IgD-negative memory B cell (primary cell): ENCODE measurements around the gene TDRKH. TPM values are rescaled to one million over a fixed set of nuclear protein-coding genes. Genes with fewer than 3 reads are reported as not detected.

Experiments
- H3K27ac Mint-ChIP-seq, 3 donors: one replicate each; pipeline ENCODE4 v1.8.0; 2020 to 2022; ENCODE audit warnings: mild to moderate bottlenecking in 3 of 3, mixed read lengths in 3 of 3, moderate library complexity in 1 of 3
- H3K27me3 Mint-ChIP-seq: one replicate; pipeline ENCODE4 v1.8.0; 2021; ENCODE audit warnings: mixed read lengths
- H3K36me3 Mint-ChIP-seq: one replicate; pipeline ENCODE4 v1.8.0; 2020; ENCODE audit warnings: mild to moderate bottlenecking, mixed read lengths
- H3K4me1 Mint-ChIP-seq, 3 donors: one replicate each; pipeline ENCODE4 v1.8.0; 2020 to 2022; ENCODE audit warnings: mixed read lengths in 3 of 3, mild to moderate bottlenecking in 1 of 3
- H3K4me3 Mint-ChIP-seq, 4 donors: one replicate each; pipeline ENCODE4 v1.8.0; 2020 to 2022; ENCODE audit warnings: mild to moderate bottlenecking in 4 of 4, mixed read lengths in 4 of 4, moderate library complexity in 3 of 4
- H3K9me3 Mint-ChIP-seq, 3 donors: one replicate each; pipeline ENCODE4 v1.8.0; 2020 to 2021; ENCODE audit warnings: mixed read lengths in 3 of 3, mild to moderate bottlenecking in 1 of 3
- polyA plus RNA-seq: library from polyadenylated mRNA; unstranded; fragments of 300-500 nt; fragmentation: Illumina TruSeq; gene quantifications from one replicate; pipeline ENCODE4 v1.2.3, GENCODE V29; 2021

The TDRKH gene
- polyA plus RNA-seq, 1 donor from 2014 or later = 9.0 TPM

GRCh38 chr1:151829352-151830046 lies 39.2 kb upstream of the TDRKH start:
- no peaks in the 10 kb centered on the region for H3K36me3 Mint-ChIP-seq
- H3K9me3 Mint-ChIP-seq = no peaks in the 10 kb centered on the region
- peaks cover 3 to 6% (median 5%) of the 10 kb centered on the region in 3 donors for H3K4me1 Mint-ChIP-seq
- H3K4me3 Mint-ChIP-seq = peak overlapping the region in 1 of 4 donors; percentile 76
- peaks cover 18% of the 10 kb centered on the region for H3K27me3 Mint-ChIP-seq
- peak overlapping the region in 1 of 3 donors; percentile 86 for H3K27ac Mint-ChIP-seq

GRCh38 chr1:151828921-151829320 lies 38.6 kb upstream of the TDRKH start:
- Mint-ChIP-seq H3K36me3 (no peaks in the 10 kb centered on the region), H3K9me3 (no peaks in the 10 kb centered on the region), H3K4me1 (peaks cover 3 to 6% (median 5%) of the 10 kb centered on the region in 3 donors), H3K27me3 (peaks cover 18% of the 10 kb centered on the region), H3K4me3 (peak overlapping the region in 2 of 4 donors; percentile 10 to 76), H3K27ac (peak overlapping the region in 1 of 3 donors; percentile 86)

- Mint-ChIP-seq H3K27ac (no peak overlapping the region), H3K4me1 (peaks cover 0 to 6% (median 5%) of the 10 kb centered on the region in 3 donors), H3K36me3 (no peaks in the 10 kb centered on the region)
These were observed 37.6 kb upstream of the TDRKH start for GRCh38 chr1:151827853-151828252.

GRCh38 chr1:151825751-151826660 lies 35.7 kb upstream of the TDRKH start:
- Mint-ChIP-seq H3K27ac (no peak overlapping the region), H3K36me3 (no peaks in the 10 kb centered on the region), H3K4me3 (no peak overlapping the region), H3K4me1 (peaks cover 0 to 6% (median 5%) of the 10 kb centered on the region in 3 donors), H3K27me3 (peaks cover 18% of the 10 kb centered on the region), H3K9me3 (no peaks in the 10 kb centered on the region)

More at GRCh38 chr1:151827853-151828252, 37.6 kb upstream of the TDRKH start:
- Mint-ChIP-seq H3K27me3 (peaks cover 18% of the 10 kb centered on the region), H3K9me3 (no peaks in the 10 kb centered on the region), H3K4me3 (no peak overlapping the region)

GRCh38 chr1:151825204-151825603 lies 34.9 kb upstream of the TDRKH start:
- peaks cover 0 to 5% (median 3%) of the 10 kb centered on the region in 3 donors for H3K4me1 Mint-ChIP-seq

GRCh38 chr1:151823175-151823574 lies 32.9 kb upstream of the TDRKH start:
- Mint-ChIP-seq H3K4me1 (no peaks in the 10 kb centered on the region), H3K27me3 (peaks cover 18% of the 10 kb centered on the region), H3K27ac (peak overlapping the region in 1 of 3 donors; percentile 13), H3K9me3 (no peaks in the 10 kb centered on the region), H3K36me3 (peaks cover 3% of the 10 kb centered on the region), H3K4me3 (no peak overlapping the region)

More at GRCh38 chr1:151825204-151825603, 34.9 kb upstream of the TDRKH start:
- peak overlapping the region in 1 of 3 donors; percentile 69 for H3K27ac Mint-ChIP-seq
- H3K27me3 Mint-ChIP-seq = peaks cover 18% of the 10 kb centered on the region
- no peaks in the 10 kb centered on the region for H3K9me3 Mint-ChIP-seq
- no peaks in the 10 kb centered on the region for H3K36me3 Mint-ChIP-seq
- peak overlapping the region in 1 of 4 donors; percentile 60 for H3K4me3 Mint-ChIP-seq

- Mint-ChIP-seq H3K4me3 (no peak overlapping the region), H3K4me1 (no peaks in the 10 kb centered on the region), H3K9me3 (no peaks in the 10 kb centered on the region), H3K27me3 (peaks cover 17% of the 10 kb centered on the region), H3K36me3 (peaks cover 3% of the 10 kb centered on the region), H3K27ac (no peak overlapping the region)
These were observed 32.1 kb upstream of the TDRKH start for GRCh38 chr1:151822404-151822803.

GRCh38 chr1:151820940-151821339 lies 30.6 kb upstream of the TDRKH start:
- Mint-ChIP-seq H3K4me3 (no peak overlapping the region), H3K27ac (no peak overlapping the region), H3K4me1 (peaks cover 0 to 3% (median 2%) of the 10 kb centered on the region in 3 donors), H3K36me3 (peaks cover 3% of the 10 kb centered on the region), H3K9me3 (no peaks in the 10 kb centered on the region), H3K27me3 (peaks cover 16% of the 10 kb centered on the region)

- Mint-ChIP-seq H3K27ac (no peak overlapping the region), H3K27me3 (peaks cover 15% of the 10 kb centered on the region), H3K36me3 (peaks cover 3% of the 10 kb centered on the region), H3K4me3 (no peak overlapping the region), H3K9me3 (no peaks in the 10 kb centered on the region), H3K4me1 (peaks cover 0 to 3% (median 2%) of the 10 kb centered on the region in 3 donors)
These were observed 29.8 kb upstream of the TDRKH start for GRCh38 chr1:151819976-151820623.

GRCh38 chr1:151819227-151819835 lies 29.0 kb upstream of the TDRKH start:
- Mint-ChIP-seq H3K4me1 (peaks cover 0 to 3% (median 2%) of the 10 kb centered on the region in 3 donors), H3K27ac (no peak overlapping the region), H3K4me3 (no peak overlapping the region), H3K9me3 (no peaks in the 10 kb centered on the region), H3K27me3 (peaks cover 13% of the 10 kb centered on the region), H3K36me3 (peaks cover 3% of the 10 kb centered on the region)

- Mint-ChIP-seq H3K4me3 (no peak overlapping the region), H3K27me3 (peaks cover 13% of the 10 kb centered on the region), H3K27ac (no peak overlapping the region), H3K9me3 (no peaks in the 10 kb centered on the region), H3K4me1 (peaks cover 0 to 3% (median 2%) of the 10 kb centered on the region in 3 donors), H3K36me3 (peaks cover 3% of the 10 kb centered on the region)
These were observed 27.0 kb upstream of the TDRKH start for GRCh38 chr1:151817353-151817730.

- Mint-ChIP-seq H3K36me3 (peaks cover 3% of the 10 kb centered on the region), H3K9me3 (no peaks in the 10 kb centered on the region), H3K4me1 (peaks cover 0 to 3% (median 2%) of the 10 kb centered on the region in 3 donors), H3K27me3 (peaks cover 13% of the 10 kb centered on the region), H3K4me3 (no peak overlapping the region), H3K27ac (no peak overlapping the region)
These were observed 26.4 kb upstream of the TDRKH start for GRCh38 chr1:151816548-151817352.

- Mint-ChIP-seq H3K27me3 (peaks cover 13% of the 10 kb centered on the region), H3K9me3 (no peaks in the 10 kb centered on the region), H3K36me3 (peaks cover 3% of the 10 kb centered on the region), H3K27ac (no peak overlapping the region), H3K4me1 (peaks cover 0 to 3% (median 2%) of the 10 kb centered on the region in 3 donors), H3K4me3 (no peak overlapping the region)
These were observed 25.5 kb upstream of the TDRKH start for GRCh38 chr1:151815716-151816327.
